Measurements from ENCODE around the gene SPATA24.

The SPATA24 gene

DNA sequence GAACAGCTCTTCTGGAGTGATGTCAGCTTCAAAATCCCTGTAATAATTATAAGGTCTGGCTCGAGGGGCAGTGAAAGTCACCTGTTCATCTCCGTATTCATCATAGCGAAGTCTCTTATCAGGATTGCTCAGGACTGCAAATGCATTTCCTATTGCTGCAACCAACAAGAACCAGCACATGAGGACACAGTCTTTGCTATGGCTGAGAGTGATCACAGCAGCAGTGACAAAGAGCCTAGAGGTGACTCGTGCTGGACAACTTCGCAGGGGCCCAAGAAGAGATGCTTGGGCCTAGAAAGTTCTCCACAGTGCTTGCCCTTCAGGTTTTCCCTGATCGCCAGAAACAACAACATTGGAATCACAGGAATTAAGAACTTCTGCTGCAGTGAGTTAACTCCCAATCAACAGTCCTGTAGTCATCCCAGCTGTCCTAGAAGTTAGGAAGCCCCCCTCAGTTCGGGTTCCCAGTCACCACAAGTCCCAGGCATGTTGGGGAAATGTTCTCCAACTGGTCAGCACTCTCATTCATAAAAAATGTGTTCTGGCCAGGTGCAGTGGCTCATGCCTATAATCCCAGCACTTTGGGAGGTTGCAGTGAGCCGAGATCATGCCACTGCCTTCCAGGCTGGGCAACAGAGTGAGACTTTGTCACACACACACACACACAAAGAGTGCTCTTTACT, 22.5 kb upstream of the SPATA24 start:
- no peak overlapping the region for H3K4me3 ChIP-seq (replicated peaks in 1 of 2; ENCODE audit: low read depth in 2 of 2, low read length in 2 of 2)
- DNase-seq (ENCODE audit: low read depth in 2 of 2), result peak; percentile 33 to 63
- TF ChIP-seq, protein P1, sequence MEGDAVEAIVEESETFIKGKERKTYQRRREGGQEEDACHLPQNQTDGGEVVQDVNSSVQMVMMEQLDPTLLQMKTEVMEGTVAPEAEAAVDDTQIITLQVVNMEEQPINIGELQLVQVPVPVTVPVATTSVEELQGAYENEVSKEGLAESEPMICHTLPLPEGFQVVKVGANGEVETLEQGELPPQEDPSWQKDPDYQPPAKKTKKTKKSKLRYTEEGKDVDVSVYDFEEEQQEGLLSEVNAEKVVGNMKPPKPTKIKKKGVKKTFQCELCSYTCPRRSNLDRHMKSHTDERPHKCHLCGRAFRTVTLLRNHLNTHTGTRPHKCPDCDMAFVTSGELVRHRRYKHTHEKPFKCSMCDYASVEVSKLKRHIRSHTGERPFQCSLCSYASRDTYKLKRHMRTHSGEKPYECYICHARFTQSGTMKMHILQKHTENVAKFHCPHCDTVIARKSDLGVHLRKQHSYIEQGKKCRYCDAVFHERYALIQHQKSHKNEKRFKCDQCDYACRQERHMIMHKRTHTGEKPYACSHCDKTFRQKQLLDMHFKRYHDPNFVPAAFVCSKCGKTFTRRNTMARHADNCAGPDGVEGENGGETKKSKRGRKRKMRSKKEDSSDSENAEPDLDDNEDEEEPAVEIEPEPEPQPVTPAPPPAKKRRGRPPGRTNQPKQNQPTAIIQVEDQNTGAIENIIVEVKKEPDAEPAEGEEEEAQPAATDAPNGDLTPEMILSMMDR (IDR thresholded peaks at IDR 0.05; ENCODE audit: low read depth, low read length), result no peak

DNA sequence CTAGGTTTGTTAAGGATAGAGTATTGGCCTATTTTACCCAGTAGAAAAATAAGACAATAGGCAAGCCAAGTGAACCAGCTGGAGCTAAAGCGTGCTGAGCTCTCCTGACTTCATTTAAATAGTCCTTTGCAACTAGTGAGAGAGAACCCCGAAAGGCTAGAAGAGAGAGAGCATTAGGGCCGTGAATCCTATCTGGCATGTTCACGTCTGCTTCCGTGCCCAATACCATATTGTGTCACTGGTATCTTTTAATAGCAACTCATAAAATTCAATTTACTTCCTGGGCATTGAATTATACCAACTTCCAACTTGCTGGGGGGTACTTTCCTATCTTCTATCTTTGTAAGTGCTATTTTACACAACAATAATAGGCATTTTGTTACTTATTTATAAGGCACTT, 21.6 kb upstream of the SPATA24 start:
- no peak for DNase-seq (ENCODE audit: low read depth in 2 of 2)
- TF ChIP-seq, protein P1 (IDR thresholded peaks at IDR 0.05; ENCODE audit: low read depth, low read length), result no peak
- no peak overlapping the region for H3K4me3 ChIP-seq (replicated peaks in 1 of 2; ENCODE audit: low read depth in 2 of 2, low read length in 2 of 2)

DNA sequence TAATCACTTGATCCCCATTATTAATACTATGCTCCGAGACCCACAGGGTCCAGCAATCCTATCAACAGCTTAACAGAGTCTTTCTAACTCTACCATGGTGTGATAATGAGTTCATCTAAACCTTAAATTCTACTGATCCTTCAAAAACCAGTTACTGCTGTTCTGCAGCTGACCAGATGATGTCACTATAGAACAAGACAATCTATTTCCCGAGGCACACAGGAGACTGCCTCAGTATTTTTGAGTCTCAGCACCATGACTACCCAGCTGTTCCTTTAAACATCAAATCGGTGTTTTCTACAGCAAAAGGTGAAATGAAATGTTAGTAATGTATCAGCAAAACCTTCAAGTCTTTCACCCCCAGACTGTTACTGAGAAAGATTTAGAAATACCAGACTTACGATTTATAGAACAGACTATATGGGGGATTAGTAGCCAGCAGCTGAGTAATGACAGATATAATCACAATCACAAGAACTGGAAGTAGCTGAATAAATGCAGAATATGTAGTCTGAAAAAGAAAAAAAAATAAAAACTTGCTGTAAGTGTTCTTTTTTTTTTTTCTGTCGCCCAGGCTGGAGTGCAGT, 18.5 kb upstream of the SPATA24 start:
- H3K4me3 ChIP-seq (replicated peaks in 1 of 2; ENCODE audit: low read depth in 2 of 2, low read length in 2 of 2), result no peak overlapping the region
- TF ChIP-seq, protein P1 (IDR thresholded peaks at IDR 0.05; ENCODE audit: low read depth, low read length), result peak; percentile 80
- DNase-seq (ENCODE audit: low read depth in 2 of 2), result peak; percentile 85 to 86

DNA sequence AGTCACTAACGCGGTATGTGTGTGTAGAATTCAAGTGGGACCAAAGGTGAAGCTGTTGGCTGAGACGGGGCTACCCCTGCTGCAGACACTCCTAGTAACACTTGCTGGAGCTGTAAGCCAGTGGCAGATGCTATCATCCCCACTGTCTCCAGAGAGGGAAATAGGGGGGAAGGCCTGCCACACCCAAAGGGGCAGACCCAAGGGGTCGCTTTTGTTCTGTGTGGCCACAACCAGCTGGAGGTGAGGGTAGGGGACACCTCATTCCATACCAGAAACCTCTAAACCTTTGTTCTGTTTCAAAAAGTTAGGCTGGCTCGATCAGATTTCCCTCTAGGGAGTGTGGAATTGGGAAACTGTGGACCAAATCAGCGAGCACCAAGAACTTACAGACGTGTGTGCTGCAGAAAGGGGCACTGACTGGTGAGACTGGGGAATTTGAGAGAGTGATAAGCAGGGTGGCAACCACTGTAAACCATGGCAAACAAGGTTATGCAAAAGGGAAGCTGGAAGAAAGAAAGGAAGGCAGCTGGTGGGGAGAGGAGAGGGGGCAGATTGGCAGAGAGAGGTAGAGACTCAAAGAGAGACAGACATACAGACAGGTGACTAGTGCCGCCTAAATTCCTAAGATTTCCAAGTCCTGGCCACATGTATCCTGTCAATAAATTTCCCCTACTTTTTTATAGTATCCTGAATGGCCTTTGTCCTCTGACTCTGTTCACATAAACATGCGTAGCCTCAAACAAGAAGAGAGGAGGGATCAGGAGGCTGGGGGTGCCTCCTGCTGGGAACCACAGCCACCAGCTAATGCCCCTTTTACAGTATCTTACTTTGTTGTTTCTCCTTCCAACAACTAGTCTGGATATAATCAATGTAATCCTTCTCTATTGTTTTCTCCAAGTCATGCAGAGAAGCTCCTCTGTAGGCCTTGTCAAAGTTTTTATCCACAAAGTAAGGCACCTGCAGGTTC, 15.6 kb upstream of the SPATA24 start:
- DNase-seq (ENCODE audit: low read depth in 2 of 2), result no peak
- H3K4me3 ChIP-seq (replicated peaks in 1 of 2; ENCODE audit: low read depth in 2 of 2, low read length in 2 of 2), result no peak overlapping the region
- TF ChIP-seq, protein P1 (IDR thresholded peaks at IDR 0.05; ENCODE audit: low read depth, low read length), result no peak

DNA sequence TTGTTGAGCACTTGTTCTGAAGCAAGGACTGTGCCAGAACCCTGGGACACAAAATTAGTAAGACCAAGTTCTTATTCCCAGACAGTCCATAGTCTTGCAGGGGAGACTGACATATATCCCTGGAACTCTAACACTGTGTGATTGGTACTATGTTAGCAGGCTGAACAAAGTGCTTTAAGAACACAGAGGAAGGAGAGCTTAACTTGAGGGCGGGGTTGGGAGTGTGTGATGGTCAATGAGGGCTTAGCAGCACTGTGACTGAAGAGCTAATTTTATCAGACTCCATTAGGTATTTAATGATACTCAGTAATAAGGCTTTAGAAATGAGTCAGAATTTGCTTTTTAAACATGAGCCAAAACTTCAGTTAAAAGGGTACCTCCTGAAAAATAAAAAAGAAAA, 14.9 kb upstream of the SPATA24 start:
- H3K4me3 ChIP-seq (replicated peaks in 1 of 2; ENCODE audit: low read depth in 2 of 2, low read length in 2 of 2), result no peak overlapping the region
- TF ChIP-seq, protein P1 (IDR thresholded peaks at IDR 0.05; ENCODE audit: low read depth, low read length), result no peak
- no peak for DNase-seq (ENCODE audit: low read depth in 2 of 2)

DNA sequence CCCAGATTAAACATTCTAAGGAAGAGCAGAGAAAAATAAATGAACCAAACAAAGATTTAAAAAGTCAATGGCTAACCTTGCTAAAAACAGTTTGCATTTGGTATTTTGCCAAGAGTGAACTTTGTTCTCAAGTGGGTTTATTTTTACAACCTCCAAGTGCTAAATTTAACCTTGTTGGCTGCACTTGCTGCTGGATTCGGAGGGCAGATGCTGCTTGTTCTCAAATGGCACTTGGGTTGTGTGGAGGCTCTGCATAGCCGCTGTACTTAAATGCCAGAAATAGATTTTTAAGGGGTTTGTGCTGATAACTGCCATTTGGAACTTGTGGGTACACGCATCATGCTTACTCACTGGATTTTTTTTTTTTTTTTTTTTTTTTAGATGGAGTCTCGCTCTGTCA, 13.3 kb upstream of the SPATA24 start:
- peak in 1 of 2 donors; percentile 44 for DNase-seq (ENCODE audit: low read depth in 2 of 2)
- no peak overlapping the region for H3K4me3 ChIP-seq (replicated peaks in 1 of 2; ENCODE audit: low read depth in 2 of 2, low read length in 2 of 2)
- TF ChIP-seq, protein P1 (IDR thresholded peaks at IDR 0.05; ENCODE audit: low read depth, low read length), result no peak

Data from cardiac fibroblast (primary cell).